Bronchial epithelial cell (primary cell): ENCODE measurements around the gene TUBGCP3. TPM values are rescaled to one million over a fixed set of nuclear protein-coding genes. Genes with fewer than 3 reads are reported as not detected.

Experiments
- DNase-seq: peaks from one replicate; pipeline ENCODE4 v3.0.0-alpha.2; 2010; ENCODE audit warnings: low read depth
- FAIRE-seq: peaks from 2 replicates; lab custom pipeline; 2011; peaks lifted over from hg19 to GRCh38; lab: Jason Lieb, UNC
- H3K27me3 ChIP-seq: 2 replicates; pipeline ENCODE4 v1.5.1; 2011; ENCODE audit warnings: low read length; ENCODE audit not compliant: control insufficient read depth, insufficient read depth
- H3K36me3 ChIP-seq: 2 replicates; pipeline ENCODE4 v1.5.1; 2011; ENCODE audit warnings: low read length; ENCODE audit not compliant: control insufficient read depth, insufficient read depth
- H3K4me3 ChIP-seq: 2 replicates; pipeline ENCODE4 v1.5.1; 2011; ENCODE audit warnings: mild to moderate bottlenecking, low read depth, low read length, control low read depth
- CTCF ChIP-seq: IDR thresholded peaks from 2 replicates; pipeline ENCODE4 v1.5.1; 2011; ENCODE audit warnings: mild to moderate bottlenecking, moderate library complexity, low read length, control low read depth, inconsistent platforms; ENCODE audit not compliant: insufficient read depth, severe bottlenecking
- total RNA-seq: library from RNA; depleted of rRNA; stranded (reverse); fragments of >200 nt; gene quantifications from 2 replicates; pipeline ENCODE4 v1.2.1, GENCODE V29; 2014

Gene TUBGCP3
- total RNA-seq, 1 donor from 2014 or later = 17.6 TPM

DNA sequence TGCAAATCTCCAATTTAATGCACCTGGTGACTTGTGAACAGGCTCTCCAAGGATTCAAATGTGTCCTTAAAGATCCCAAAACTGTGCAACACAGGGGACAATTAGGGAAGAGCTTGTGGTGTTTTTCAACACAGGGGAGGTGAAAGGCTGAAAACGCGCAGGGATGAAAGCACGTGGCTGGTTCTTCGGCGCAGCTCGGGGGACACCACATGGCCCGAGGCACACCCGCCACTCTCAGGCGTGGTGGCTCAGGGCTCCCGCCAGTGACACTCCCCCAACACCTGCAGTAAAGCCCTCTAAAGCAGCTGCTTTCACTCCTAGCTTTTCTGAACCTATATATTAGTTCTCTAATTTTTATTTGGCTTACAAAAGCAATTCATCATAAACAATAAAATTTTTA, 119.9 kb downstream of the TUBGCP3 start:
- FAIRE-seq (no peak), DNase-seq (no peak)
- H3K36me3 ChIP-seq = no peaks in the 10 kb centered on the region
- H3K27me3 ChIP-seq = no peaks in the 10 kb centered on the region
- no peak for TF ChIP-seq CTCF
- no peak overlapping the region for H3K4me3 ChIP-seq

- TF ChIP-seq CTCF = no peak
- DNase-seq (no peak), FAIRE-seq (no peak)
- no peak overlapping the region for H3K4me3 ChIP-seq
- H3K27me3 ChIP-seq = no peaks in the 10 kb centered on the region
- H3K36me3 ChIP-seq = no peaks in the 10 kb centered on the region
Observed at GRCh38 chr13:112467236-112467635, 120.7 kb downstream of the TUBGCP3 start.

DNA sequence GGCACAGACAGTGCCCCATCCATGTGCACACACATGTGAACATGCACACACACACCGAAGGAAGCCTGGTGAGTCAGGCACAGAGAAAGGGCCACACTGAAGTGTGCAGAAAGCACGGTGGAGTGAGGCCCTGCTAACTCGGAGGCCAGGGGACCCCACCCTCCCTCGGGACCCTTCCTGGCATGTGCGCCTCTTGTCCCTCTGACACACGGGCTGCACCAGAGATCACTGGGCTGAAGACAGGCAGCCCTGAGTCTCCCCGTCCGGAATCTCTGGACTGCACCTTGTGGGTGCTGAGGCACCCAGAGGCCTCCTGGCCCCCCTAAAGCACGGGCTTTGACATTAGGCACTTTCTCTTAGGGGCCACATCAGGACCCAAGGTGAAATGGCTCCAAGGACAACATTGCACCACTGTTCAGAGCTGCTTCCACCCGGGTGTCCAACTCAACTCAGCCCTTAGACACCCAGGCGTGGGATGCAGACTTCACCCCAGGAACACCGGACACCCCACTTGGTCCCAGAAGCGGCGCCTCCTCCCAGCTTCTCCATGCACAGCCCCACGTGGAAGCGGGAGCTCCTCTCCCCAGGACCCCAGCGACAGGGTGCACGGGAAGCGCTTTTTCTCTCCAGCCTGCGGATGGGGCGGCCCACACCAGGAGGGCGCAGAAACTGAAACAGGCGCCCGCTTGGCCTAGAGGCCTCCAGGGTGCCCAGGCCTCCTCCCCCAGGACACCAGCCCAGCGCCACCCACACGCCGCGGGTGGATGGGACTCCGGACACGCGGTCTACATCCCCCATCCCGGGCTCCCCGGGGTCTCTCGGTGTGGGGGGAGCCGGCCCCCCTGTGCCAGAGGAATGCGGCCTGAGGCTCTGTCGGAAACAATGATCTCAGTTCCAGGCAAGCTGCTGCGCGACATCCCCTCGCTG, 121.6 kb downstream of the TUBGCP3 start:
- Histone ChIP-seq H3K27me3 (no peaks in the 10 kb centered on the region), H3K36me3 (no peaks in the 10 kb centered on the region), H3K4me3 (no peak overlapping the region)
- no peak for TF ChIP-seq CTCF
- FAIRE-seq (no peak), DNase-seq (no peak)

- Histone ChIP-seq H3K36me3 (no peaks in the 10 kb centered on the region), H3K4me3 (no peak overlapping the region), H3K27me3 (no peaks in the 10 kb centered on the region)
- DNase-seq = no peak
- no peak for TF ChIP-seq CTCF
- no peak for FAIRE-seq
Observed at GRCh38 chr13:112465251-112466131, 122.5 kb downstream of the TUBGCP3 start.

DNA sequence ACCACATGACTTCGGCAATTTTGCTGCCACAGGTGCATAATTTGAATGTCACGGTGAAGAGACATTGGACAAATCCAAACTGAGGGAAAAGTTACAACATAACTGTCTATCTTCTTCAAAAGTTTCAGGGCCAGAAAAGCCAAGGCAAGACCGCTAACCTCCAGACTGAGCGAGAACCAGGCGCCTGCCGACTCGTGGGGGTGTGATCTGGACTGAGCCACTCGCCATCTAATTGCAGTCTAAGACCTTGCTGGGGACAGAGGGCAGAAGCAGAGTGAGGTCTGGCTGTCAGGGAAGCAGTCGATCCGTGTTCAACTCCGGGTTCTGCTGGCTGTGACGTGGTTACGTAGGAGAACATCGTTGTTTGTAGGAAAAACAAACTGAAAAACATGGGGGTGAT, 123.2 kb downstream of the TUBGCP3 start:
- TF ChIP-seq CTCF = no peak
- H3K4me3 ChIP-seq = no peak overlapping the region
- H3K36me3 ChIP-seq = no peaks in the 10 kb centered on the region
- DNase-seq (no peak), FAIRE-seq (no peak)
- no peaks in the 10 kb centered on the region for H3K27me3 ChIP-seq
